HG03139 (cell line): Measurements from ENCODE around the gene RGS4.

Source experiments
- ATAC-seq: cut with Tn5 transposase; IDR thresholded peaks from one replicate; pipeline ENCODE4 v1.9.1; 2021; ENCODE audit not compliant: unreplicated experiment

Gene RGS4

DNA sequence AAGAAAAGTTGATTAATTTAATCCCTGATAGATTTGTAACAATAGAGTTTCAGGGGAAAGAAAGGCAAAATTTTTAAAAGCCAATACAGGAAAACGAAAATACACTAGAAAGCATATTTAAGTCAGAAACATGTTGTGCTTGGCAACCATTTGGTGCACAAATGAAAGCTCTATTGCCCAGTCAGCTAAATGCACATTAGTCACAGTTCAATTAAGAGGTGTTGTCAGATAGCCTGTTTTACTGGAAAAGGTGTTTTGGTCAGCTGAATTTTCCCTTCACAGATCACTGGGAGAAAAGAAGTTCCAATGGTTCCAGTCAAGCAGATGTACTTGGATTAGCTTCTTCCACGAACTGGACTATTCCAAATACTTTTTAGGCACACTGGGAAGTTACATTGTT, 25.4 kb downstream of the RGS4 start:
- ATAC-seq, result no peak

DNA sequence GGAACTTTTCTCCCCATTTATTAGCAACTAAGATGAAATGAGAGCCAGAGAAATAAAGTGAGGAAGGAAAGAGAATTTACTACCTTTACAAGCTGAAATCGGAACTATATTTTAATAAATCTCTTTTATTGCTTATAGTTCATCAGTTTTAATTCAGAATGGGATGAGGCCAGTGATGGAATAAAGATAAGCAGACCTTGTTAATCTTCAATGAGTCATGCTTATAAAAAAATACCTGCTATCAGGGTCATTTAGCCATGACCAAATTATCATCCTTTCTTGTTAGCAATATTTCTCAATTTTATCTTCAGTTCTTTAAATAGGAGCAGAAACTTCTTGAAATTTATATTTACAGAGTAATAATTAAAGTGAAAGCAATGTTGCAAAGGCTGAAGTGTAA, 26.1 kb downstream of the RGS4 start:
- ATAC-seq, result no peak

DNA sequence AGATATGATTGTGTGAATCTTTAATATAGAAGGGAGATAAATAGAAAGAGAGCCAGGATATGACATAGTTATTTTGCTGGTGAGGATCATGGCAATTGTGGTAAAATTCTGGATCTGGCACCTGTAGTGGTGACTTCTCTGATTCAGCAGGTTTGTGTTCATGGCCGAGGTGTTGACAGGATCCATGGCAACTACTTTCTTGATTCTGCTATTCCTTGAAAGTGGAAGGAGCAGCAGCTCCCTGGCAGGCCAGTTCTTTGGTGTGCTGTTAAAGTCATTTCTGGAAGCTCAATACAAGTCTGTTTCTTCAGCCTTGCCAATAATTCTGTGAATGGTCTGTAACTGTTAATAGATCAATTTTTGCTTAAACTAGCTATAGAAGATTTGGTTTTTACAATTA, 33.4 kb downstream of the RGS4 start:
- no peak for ATAC-seq

DNA sequence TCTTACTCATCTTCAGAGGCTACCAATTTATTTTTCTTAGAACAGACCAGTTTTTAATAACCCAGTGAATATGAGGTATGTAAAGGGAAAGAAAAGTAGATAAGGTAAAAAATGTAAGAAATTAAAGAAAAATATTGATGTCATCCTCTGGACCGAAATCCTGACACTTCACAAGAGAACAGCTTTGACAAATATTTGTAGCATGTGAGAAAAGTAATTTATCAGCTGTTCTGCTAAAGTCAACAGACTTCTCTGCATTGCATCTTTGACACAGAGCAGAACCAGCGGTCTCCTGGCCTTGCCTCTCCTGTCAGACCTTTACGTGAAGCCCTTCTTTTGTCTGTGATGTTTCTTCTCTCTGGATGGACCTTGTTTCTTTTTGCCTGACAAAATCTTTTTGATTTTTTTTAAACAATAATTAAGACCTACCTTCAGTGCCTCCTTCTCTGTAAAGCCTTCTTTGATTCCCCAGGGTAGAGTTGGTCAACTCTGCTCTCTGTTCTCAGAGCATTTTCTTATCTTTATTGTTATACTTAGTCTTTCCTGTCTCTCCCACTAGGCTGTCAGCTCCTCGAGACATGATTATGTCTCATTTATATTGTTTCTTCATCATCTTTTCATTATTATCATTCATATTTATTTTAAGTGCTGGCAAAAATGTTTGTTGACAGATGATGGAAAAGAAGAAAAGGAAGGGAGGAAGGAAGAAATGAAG, 35.4 kb downstream of the RGS4 start:
- ATAC-seq, result no peak

DNA sequence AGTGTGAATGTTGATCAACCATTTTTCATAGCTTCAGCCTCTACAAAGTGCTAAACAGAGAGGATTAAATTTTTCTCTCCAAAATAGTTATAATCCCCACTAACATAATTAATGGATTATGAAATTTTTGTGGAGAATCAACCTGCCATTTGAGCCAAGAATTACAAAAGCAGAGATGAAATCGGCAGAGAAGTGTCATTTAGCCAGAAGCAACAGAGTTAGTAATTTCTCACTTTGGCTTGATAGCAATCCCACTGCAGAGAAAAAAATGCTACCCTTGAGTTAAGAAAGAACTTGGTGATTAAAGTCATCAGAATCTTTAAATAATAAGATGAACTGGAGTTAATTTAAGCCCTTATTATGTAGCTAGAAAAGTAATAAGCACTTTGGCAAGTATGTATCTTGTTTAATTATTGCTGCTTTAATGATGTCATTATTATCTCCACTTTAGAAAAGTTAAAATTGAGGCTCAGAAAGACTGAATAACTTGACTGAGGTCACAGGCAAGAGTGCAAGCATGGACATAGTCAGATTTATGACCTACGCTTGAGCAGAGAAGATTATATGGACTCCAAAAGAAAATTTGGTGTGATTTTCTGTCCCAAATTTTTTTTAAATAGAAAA, 37.3 kb downstream of the RGS4 start:
- ATAC-seq, result no peak

DNA sequence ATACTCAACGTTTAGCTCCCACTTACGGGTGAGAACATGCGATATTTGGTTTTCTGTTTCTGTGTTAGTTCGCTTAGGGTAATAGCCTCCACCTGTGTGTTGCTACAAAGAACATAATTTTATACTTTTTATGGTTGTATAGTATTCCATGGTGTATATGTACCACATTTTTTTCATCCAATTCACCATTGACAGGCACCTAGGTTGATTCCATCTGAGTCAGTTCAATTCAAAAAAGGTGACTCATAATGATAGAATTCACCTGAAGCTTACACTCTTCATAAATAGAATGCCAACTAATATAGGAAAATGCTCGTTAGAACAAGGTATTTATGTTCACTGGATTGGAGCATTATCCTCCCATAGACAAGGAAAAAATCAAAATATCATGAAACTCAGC, 38.5 kb downstream of the RGS4 start:
- no peak for ATAC-seq

DNA sequence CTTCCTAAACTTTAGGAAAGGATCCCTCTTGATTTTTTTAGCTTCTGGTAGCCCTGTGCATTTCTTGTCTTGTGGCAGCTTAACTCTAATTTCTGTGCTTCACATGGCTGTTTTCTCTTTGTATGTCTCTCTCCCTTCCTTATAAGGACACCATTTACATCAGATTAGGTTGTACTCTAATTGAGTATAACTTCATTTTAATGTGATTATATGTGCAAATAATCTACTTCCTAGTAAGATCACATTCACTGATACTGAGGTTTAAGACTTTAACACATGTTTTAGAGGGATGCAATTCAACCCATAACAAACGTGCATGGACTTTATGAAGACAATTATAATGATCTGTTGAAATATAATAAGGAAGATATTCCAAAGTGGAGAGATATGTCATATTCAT, 46.7 kb downstream of the RGS4 start:
- ATAC-seq, result no peak

DNA sequence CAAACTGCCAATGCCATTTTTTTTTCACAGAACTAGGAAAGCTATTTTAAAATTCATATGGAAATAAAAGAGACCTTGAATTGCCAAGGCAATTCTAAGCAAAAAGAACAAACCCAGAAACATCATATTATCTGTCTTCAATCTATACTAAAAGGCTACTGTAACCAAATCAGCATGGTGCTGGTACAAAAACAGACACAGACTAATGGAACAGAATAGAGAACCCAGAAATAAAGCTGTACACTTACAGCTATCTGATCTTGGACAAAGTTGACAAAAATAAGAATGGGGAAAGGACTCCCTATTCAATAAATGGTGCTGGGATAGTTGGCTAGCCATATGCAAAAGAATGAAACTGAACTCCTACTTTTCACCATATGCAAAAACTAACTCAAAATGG, 50.5 kb downstream of the RGS4 start:
- ATAC-seq, result no peak

DNA sequence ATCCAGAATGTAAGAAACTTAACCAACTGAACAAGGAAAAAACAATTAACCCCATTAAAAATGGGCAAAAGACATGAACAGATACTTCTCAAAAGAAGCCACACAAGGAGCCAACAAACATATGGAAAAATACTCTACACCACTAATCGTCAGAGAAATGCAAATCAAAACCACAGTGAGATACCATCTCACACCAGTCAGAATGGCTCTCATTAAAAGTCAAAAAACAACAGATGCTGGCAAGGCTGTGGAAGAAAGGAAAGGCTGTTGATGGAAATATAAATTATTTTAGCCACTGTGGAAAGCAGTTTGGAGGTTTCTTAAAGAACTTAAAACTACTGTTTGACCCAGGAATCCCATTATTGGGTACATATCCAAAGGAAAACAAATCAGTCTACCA, 51.2 kb downstream of the RGS4 start:
- ATAC-seq, result no peak

DNA sequence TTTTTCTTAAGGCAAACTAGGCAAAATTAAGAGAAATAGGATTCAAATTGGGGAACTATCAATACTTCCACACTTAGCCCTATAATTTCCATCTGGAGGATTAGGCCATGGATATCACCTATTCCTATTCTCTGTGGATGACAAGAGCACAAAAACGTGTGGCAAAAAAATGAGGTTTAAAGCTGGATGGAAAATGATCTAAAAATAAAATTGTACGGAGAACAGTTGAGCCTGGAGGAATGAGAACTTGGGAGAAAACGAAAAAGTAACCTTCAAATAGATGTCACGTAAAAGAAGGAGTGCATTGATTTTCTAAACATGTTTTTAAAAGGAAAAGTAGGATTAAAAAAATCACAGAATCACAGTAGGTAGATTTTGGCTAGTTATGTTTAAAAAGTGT, 55.7 kb downstream of the RGS4 start:
- no peak for ATAC-seq
